ENCODE results near the gene ANO7. TPM values are rescaled to one million over a fixed set of nuclear protein-coding genes. Genes with fewer than 3 reads are reported as not detected.

The ANO7 gene
- total and polyA plus RNA-seq, 2 donors (not counting 1 experiment from before 2014, with no cell fraction given): 0.64 to 1.8 TPM

DNA sequence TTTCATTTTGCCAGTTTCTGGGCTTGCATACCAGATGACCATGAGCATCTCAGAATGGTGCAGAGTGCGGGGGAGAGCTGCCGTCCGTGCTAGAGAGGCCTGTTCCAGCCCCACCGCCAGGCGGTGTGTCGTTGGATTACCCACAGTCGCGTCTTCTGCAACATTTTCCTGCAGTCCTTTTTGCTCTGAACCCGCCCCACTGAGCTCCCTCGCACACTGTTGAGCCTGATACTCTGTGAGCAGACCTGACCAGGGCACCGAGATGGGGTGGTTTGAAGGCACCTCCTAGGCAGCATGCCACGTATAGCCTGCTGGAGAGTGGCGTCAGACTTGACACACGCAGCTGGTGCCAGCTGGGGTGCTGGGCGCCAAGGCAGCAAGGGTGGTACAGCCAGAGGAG lies 20.1 kb upstream of the ANO7 start:
- H3K4me3 ChIP-seq (ENCODE audit: control extremely low read depth in 1 of 5, extremely low read depth in 1 of 5, insufficient read depth in 1 of 5, low read depth in 2 of 5, low read length in 4 of 5): no peak overlapping the region
- ChIA-PET CTCF (no interaction called here), POLR2A (no interaction called here)
- no peak for TF ChIP-seq CTCF (IDR thresholded peaks at IDR 0.05)
- no peak for TF ChIP-seq EZH2 (IDR thresholded peaks at IDR 0.05; ENCODE audit: borderline replicate concordance, insufficient read depth, low read depth, low read length, poor library complexity, severe bottlenecking)
- DNase-seq: no peak
- peaks cover 8% of the 10 kb centered on the region for H3K9me3 Mint-ChIP-seq (ENCODE audit: insufficient read depth)
- no peak overlapping the region for H3K9ac ChIP-seq (ENCODE audit: low read length)
- no peak overlapping the region for H2AFZ ChIP-seq (ENCODE audit: insufficient read depth, low read depth, low read length, poor library complexity, severe bottlenecking)
- 99% methylated on average over 15 of the region's 15 CpGs for WGBS (ENCODE audit: insufficient coverage)
- no peaks in the 10 kb centered on the region for H4K20me1 ChIP-seq (ENCODE audit: control insufficient read depth, insufficient read depth, low read length, poor library complexity, severe bottlenecking)
- H3K9me3 ChIP-seq (ENCODE audit: control extremely low read depth in 1 of 3, control insufficient read depth in 2 of 3, insufficient read depth in 1 of 3, low read length in 2 of 3): peaks cover 1 to 14% (median 13%) of the 10 kb centered on the region in 3 donors
- no peaks in the 10 kb centered on the region for H3K4me1 ChIP-seq (ENCODE audit: control insufficient read depth in 2 of 2, insufficient read depth in 2 of 2, low read length in 2 of 2)
- no peak overlapping the region for H3K4me3 Mint-ChIP-seq
- ATAC-seq (ENCODE audit: low read depth): no peak
- H3K27me3 Mint-ChIP-seq: no peaks in the 10 kb centered on the region
- intact Hi-C loops (cut with micrococcal nuclease): no loop called here
- H3K36me3 ChIP-seq (replicated peaks in 1 of 2; ENCODE audit: control extremely low read depth in 1 of 2, control insufficient read depth in 1 of 2, extremely low read depth in 1 of 2, insufficient read depth in 2 of 2, low read length in 1 of 2): peaks cover 6 to 69% of the 10 kb centered on the region in 2 experiments
- no peak overlapping the region for H3K27ac ChIP-seq (ENCODE audit: low read length in 2 of 2)
- no peak overlapping the region for H3K4me2 ChIP-seq (replicated peaks; ENCODE audit: low read depth, low read length, poor library complexity, severe bottlenecking)
- H3K4me1 Mint-ChIP-seq: no peaks in the 10 kb centered on the region
- peaks cover 7% of the 10 kb centered on the region for H3K79me2 ChIP-seq (ENCODE audit: control insufficient read depth, insufficient read depth, low read length)
- H3K27me3 ChIP-seq (replicated peaks in 1 of 4; ENCODE audit: control extremely low read depth in 1 of 4, control insufficient read depth in 3 of 4, insufficient read depth in 4 of 4, low read length in 3 of 4): no peaks in the 10 kb centered on the region
- H3K27ac Mint-ChIP-seq: no peak overlapping the region

DNA sequence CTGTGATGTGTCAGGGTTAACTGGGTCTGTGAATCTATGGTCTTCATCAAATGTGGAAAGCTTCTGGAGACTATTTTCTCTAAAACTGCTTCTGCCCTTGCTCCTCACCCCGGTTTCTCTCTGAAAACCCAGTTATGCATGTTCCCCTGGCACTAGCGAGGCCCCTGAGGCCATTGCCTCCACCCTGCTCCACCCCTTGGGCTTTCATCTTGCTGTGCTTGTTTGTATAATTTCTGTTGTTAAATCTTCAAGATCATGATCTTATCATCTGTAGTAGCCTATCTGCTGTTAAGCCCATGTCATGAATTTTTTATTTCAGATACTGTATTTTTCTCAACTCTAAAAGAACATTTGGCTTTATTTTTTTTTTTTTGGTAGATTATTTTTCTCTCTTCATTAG lies 14.9 kb upstream of the ANO7 start:
- peaks cover 1 to 14% (median 13%) of the 10 kb centered on the region in 3 donors for H3K9me3 ChIP-seq (ENCODE audit: control extremely low read depth in 1 of 3, control insufficient read depth in 2 of 3, insufficient read depth in 1 of 3, low read length in 2 of 3)
- ATAC-seq (ENCODE audit: low read depth) (no peak), DNase-seq (no peak)
- H3K9ac ChIP-seq (ENCODE audit: low read length): no peak overlapping the region
- H3K4me1 ChIP-seq (ENCODE audit: control insufficient read depth in 2 of 2, insufficient read depth in 2 of 2, low read length in 2 of 2): no peaks in the 10 kb centered on the region
- H3K9me3 Mint-ChIP-seq (ENCODE audit: insufficient read depth): peaks cover 8% of the 10 kb centered on the region
- H3K79me2 ChIP-seq (ENCODE audit: control insufficient read depth, insufficient read depth, low read length): no peaks in the 10 kb centered on the region
- H3K4me3 ChIP-seq (ENCODE audit: control extremely low read depth in 1 of 5, extremely low read depth in 1 of 5, insufficient read depth in 1 of 5, low read depth in 2 of 5, low read length in 4 of 5): no peak overlapping the region
- ChIA-PET CTCF (no interaction called here), POLR2A (no interaction called here)
- no peaks in the 10 kb centered on the region for H4K20me1 ChIP-seq (ENCODE audit: control insufficient read depth, insufficient read depth, low read length, poor library complexity, severe bottlenecking)
- no peak overlapping the region for H3K27ac Mint-ChIP-seq
- TF ChIP-seq CTCF (IDR thresholded peaks at IDR 0.05) (no peak), EZH2 (IDR thresholded peaks at IDR 0.05; ENCODE audit: borderline replicate concordance, insufficient read depth, low read depth, low read length, poor library complexity, severe bottlenecking) (no peak)
- no peak overlapping the region for H2AFZ ChIP-seq (ENCODE audit: insufficient read depth, low read depth, low read length, poor library complexity, severe bottlenecking)
- no peak overlapping the region for H3K4me2 ChIP-seq (replicated peaks; ENCODE audit: low read depth, low read length, poor library complexity, severe bottlenecking)
- H3K36me3 ChIP-seq (replicated peaks in 1 of 2; ENCODE audit: control extremely low read depth in 1 of 2, control insufficient read depth in 1 of 2, extremely low read depth in 1 of 2, insufficient read depth in 2 of 2, low read length in 1 of 2): peaks cover 6 to 62% of the 10 kb centered on the region in 2 experiments
- no peak overlapping the region for H3K27ac ChIP-seq (ENCODE audit: low read length in 2 of 2)
- H3K27me3 Mint-ChIP-seq: no peaks in the 10 kb centered on the region
- intact Hi-C loops (cut with micrococcal nuclease): no loop called here
- H3K4me1 Mint-ChIP-seq: no peaks in the 10 kb centered on the region
- no CpG with 5 or more reads among the region's 2 CpGs for whole genome bisulfite sequencing (ENCODE audit: insufficient coverage)
- no peak overlapping the region for H3K4me3 Mint-ChIP-seq
- H3K27me3 ChIP-seq (replicated peaks in 1 of 4; ENCODE audit: control extremely low read depth in 1 of 4, control insufficient read depth in 3 of 4, insufficient read depth in 4 of 4, low read length in 3 of 4): no peaks in the 10 kb centered on the region

Measured in B cell (primary cell).